ENCODE data around the gene RSU1. TPM values are rescaled to one million over a fixed set of nuclear protein-coding genes. Genes with fewer than 3 reads are reported as not detected.

The RSU1 gene
- total RNA-seq, 1 donor from 2014 or later, result 37.3 TPM

DNA sequence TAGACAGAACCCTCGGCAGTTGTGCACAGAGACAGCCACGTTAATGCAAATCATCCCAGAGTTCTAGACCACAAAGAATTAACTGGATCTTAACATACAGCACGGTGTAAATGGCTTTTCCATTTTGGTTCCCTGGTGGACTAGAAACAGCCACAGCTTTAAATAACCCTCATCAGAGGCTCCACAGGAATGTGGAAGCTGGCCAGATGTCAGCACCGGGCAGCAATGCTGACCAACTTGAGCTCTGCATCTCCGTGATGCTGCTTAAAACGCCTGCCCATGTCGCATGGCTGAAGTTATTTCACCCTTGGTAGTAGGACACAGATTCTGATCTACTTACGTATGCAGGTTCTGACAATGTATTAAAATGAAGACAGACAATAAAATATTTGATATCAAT, 24.5 kb downstream of the RSU1 start:
- Mint-ChIP-seq H3K4me3 (no peak overlapping the region), H3K36me3 (peaks cover 18% of the 10 kb centered on the region), H3K27me3 (no peaks in the 10 kb centered on the region), H3K27ac (no peak overlapping the region), H3K4me1 (ENCODE audit: unreplicated experiment) (peaks cover 20% of the 10 kb centered on the region), H3K9me3 (no peaks in the 10 kb centered on the region)
- no peak for DNase-seq (ENCODE audit: extremely low spot score, unreplicated experiment)
- no peak for TF ChIP-seq CTCF (conservative IDR thresholded peaks at IDR 0.05)

DNA sequence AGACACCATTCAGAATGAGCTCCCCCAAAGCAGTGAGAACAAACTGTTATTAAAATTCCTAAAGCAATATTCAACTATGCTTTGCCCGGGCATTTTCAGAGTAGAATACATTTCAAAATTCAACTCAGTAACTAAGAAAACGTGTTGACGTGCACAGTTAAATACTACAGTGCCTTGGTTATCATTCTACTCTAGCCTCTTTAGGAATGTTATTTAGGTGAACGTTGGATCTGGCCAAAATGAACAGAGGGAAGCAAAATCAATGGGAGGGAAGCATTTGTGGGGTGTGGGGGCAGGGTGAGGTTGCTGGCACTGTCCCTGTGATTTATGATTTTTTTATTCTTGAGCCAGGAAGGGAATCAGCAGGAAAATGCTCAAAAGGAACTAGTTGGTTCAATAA, 27.5 kb downstream of the RSU1 start:
- H3K27me3 Mint-ChIP-seq, result no peaks in the 10 kb centered on the region
- TF ChIP-seq CTCF (conservative IDR thresholded peaks at IDR 0.05), result no peak
- no peak overlapping the region for H3K4me3 Mint-ChIP-seq
- no peaks in the 10 kb centered on the region for H3K9me3 Mint-ChIP-seq
- H3K36me3 Mint-ChIP-seq, result peaks cover 24% of the 10 kb centered on the region
- H3K4me1 Mint-ChIP-seq (ENCODE audit: unreplicated experiment), result peaks cover 24% of the 10 kb centered on the region
- no peak overlapping the region for H3K27ac Mint-ChIP-seq
- DNase-seq (ENCODE audit: extremely low spot score, unreplicated experiment), result no peak

- no peak for TF ChIP-seq CTCF (conservative IDR thresholded peaks at IDR 0.05)
- Mint-ChIP-seq H3K27me3 (no peaks in the 10 kb centered on the region), H3K9me3 (no peaks in the 10 kb centered on the region), H3K4me1 (ENCODE audit: unreplicated experiment) (peaks cover 24% of the 10 kb centered on the region), H3K4me3 (no peak overlapping the region), H3K36me3 (peaks cover 25% of the 10 kb centered on the region), H3K27ac (no peak overlapping the region)
- no peak for DNase-seq (ENCODE audit: extremely low spot score, unreplicated experiment)
Observed at GRCh38 chr10:16789261-16789660, 28.0 kb downstream of the RSU1 start.

GRCh38 chr10:16788778-16789177, 28.4 kb downstream of the RSU1 start:
- TF ChIP-seq CTCF (conservative IDR thresholded peaks at IDR 0.05), result no peak
- Mint-ChIP-seq H3K4me1 (ENCODE audit: unreplicated experiment) (peaks cover 24% of the 10 kb centered on the region), H3K36me3 (peaks cover 25% of the 10 kb centered on the region), H3K4me3 (no peak overlapping the region), H3K27ac (no peak overlapping the region), H3K9me3 (no peaks in the 10 kb centered on the region), H3K27me3 (no peaks in the 10 kb centered on the region)
- DNase-seq (ENCODE audit: extremely low spot score, unreplicated experiment), result no peak

DNA sequence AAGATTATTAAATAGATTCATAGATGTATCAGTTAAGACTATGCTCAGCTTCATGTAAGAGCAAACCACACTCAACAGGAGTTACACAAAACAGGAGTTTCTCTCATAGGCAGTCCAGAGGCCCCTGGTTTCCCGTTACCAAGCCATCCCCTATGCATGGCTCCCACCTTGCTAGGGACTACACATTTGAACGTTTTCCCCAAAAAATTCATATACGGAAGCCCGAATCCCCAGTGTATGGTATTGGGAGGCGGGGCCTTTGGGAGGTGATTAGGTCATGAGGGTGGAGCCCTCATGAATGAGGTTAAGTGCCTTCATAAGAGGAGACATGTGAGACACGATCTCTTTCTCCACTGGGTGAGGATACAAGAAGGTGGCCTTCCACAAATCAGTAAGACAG, 29.1 kb downstream of the RSU1 start:
- Mint-ChIP-seq H3K27ac (no peak overlapping the region), H3K4me1 (ENCODE audit: unreplicated experiment) (peaks cover 24% of the 10 kb centered on the region), H3K36me3 (peaks cover 25% of the 10 kb centered on the region), H3K9me3 (no peaks in the 10 kb centered on the region), H3K4me3 (no peak overlapping the region), H3K27me3 (no peaks in the 10 kb centered on the region)
- no peak for TF ChIP-seq CTCF (conservative IDR thresholded peaks at IDR 0.05)
- DNase-seq (ENCODE audit: extremely low spot score, unreplicated experiment), result no peak

- Mint-ChIP-seq H3K27ac (no peak overlapping the region), H3K9me3 (no peaks in the 10 kb centered on the region), H3K4me3 (no peak overlapping the region), H3K4me1 (ENCODE audit: unreplicated experiment) (peaks cover 24% of the 10 kb centered on the region), H3K27me3 (no peaks in the 10 kb centered on the region), H3K36me3 (peaks cover 25% of the 10 kb centered on the region)
- no peak for DNase-seq (ENCODE audit: extremely low spot score, unreplicated experiment)
- no peak for TF ChIP-seq CTCF (conservative IDR thresholded peaks at IDR 0.05)
Observed at GRCh38 chr10:16787361-16787791, 29.8 kb downstream of the RSU1 start.
